ENCODE data around the gene TMEM245. TPM values are rescaled to one million over a fixed set of nuclear protein-coding genes. Genes with fewer than 3 reads are reported as not detected.

Gene TMEM245
- total RNA-seq, 4 donors from 2014 or later: 222 to 549 (median 318) TPM

DNA sequence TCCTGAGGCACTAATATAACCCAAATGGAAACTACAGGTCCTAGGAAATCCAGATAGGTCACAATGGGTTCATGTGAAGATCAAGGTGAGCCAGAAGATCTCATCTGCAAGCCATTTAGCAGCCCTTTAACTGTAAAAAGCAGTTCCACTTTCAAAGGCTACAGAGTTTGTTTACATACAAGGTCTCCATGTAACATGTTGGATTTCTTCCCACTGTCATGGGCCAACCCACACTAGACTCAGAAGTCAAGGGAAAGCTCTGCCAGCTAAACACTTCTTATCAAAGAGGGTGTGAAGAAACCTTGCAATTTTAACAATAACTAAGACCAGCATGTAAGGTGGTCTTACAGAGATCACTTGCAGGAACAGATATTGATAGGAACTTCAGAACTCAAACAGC is 102.7 kb downstream of the TMEM245 start:
- H3K27me3 ChIP-seq: no peaks in the 10 kb centered on the region
- peak overlapping the region; percentile 56 to 99 (median 72) for H3K27ac ChIP-seq
- peaks cover 41 to 46% of the 10 kb centered on the region in 2 donors for H3K4me1 ChIP-seq
- intact Hi-C loops (cut with DNase I): no loop called here
- DNase-seq: peak in 1 of 2 donors; percentile 19
- peak in 1 of 2 donors; percentile 4 for TF ChIP-seq POLR2A (IDR thresholded peaks at IDR 0.05)
- TF ChIP-seq, protein P1, sequence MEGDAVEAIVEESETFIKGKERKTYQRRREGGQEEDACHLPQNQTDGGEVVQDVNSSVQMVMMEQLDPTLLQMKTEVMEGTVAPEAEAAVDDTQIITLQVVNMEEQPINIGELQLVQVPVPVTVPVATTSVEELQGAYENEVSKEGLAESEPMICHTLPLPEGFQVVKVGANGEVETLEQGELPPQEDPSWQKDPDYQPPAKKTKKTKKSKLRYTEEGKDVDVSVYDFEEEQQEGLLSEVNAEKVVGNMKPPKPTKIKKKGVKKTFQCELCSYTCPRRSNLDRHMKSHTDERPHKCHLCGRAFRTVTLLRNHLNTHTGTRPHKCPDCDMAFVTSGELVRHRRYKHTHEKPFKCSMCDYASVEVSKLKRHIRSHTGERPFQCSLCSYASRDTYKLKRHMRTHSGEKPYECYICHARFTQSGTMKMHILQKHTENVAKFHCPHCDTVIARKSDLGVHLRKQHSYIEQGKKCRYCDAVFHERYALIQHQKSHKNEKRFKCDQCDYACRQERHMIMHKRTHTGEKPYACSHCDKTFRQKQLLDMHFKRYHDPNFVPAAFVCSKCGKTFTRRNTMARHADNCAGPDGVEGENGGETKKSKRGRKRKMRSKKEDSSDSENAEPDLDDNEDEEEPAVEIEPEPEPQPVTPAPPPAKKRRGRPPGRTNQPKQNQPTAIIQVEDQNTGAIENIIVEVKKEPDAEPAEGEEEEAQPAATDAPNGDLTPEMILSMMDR (IDR thresholded peaks at IDR 0.05): no peak
- H3K36me3 ChIP-seq: peaks cover 0 to 7% of the 10 kb centered on the region in 2 donors
- H3K4me3 ChIP-seq (replicated peaks in 1 of 3): no peak overlapping the region
- H3K9me3 ChIP-seq: no peaks in the 10 kb centered on the region

GRCh38 chr9:109016132-109016531 is 103.6 kb downstream of the TMEM245 start:
- peak overlapping the region; percentile 56 to 99 (median 72) for H3K27ac ChIP-seq
- intact Hi-C loops (cut with DNase I): no loop called here
- no peak for DNase-seq
- H3K4me3 ChIP-seq (replicated peaks in 1 of 3): no peak overlapping the region
- H3K4me1 ChIP-seq: peaks cover 50 to 51% of the 10 kb centered on the region in 2 donors
- H3K36me3 ChIP-seq: peaks cover 0 to 7% of the 10 kb centered on the region in 2 donors
- H3K9me3 ChIP-seq: no peaks in the 10 kb centered on the region
- 33 to 43% methylated on average over 1 of the region's 1 CpG for WGBS, 2 donors
- TF ChIP-seq POLR2A (IDR thresholded peaks at IDR 0.05): no peak
- TF ChIP-seq, protein P1 (IDR thresholded peaks at IDR 0.05): no peak
- H3K27me3 ChIP-seq: no peaks in the 10 kb centered on the region

- 80 to 81% methylated on average over 7 of the region's 7 CpGs for WGBS, 2 donors
- Histone ChIP-seq H3K27me3 (no peaks in the 10 kb centered on the region), H3K4me1 (peaks cover 60 to 64% of the 10 kb centered on the region in 2 donors), H3K4me3 (replicated peaks in 1 of 3) (no peak overlapping the region), H3K27ac (peak overlapping the region; percentile 95 to 99 (median 99)), H3K9me3 (no peaks in the 10 kb centered on the region), H3K36me3 (peaks cover 0 to 2% of the 10 kb centered on the region in 2 donors)
- TF ChIP-seq, protein P1 (IDR thresholded peaks at IDR 0.05): no peak
- TF ChIP-seq POLR2A (IDR thresholded peaks at IDR 0.05): peak in 1 of 2 donors; percentile 23
- intact Hi-C loops (cut with DNase I): no loop called here
- DNase-seq: no peak
Measured at GRCh38 chr9:109014608-109015280, 105.0 kb downstream of the TMEM245 start.

DNA sequence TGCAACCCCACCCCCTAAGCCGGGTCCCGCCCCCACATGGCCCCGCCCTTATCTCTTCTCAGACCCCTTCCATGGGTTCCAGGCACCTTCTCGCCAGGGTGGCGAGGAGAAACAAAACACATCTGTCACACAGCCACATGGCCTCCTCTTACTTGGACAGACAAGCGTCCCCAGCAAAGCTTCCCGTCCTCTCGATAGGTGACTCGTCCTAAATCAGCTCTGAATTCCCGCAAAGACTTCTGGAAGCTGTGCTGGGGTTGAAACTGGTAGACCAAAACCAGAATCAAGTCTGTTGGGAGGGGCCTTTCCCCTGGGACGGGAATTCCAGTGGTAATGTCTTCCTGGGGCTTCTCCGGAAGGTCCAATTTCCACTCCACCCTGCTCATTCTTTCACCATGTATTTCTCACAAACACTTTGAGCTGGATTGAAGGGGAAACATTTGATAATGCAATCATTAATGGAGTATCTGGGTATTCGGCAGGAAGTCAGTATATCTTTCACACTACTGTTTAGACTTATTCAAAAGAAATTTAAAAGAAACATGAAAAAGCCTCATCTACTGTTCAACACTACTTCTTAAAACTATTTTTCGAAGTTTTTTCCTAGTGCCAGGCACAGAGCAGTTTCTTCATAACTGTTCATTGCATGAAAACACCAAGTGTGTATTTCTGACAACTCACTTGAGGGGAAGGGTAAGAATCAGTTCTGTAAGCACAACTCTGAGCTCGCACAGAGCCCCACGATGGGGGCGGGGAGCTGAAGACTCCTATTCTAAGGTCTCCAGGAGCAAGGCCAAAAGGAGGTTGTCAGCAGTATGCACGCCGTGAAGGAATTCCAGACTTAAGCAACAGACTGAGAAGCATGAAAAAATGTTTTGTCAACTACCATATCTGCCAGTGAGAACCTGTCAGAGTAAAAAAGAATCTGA is 105.8 kb downstream of the TMEM245 start:
- 11 to 16% methylated on average over 14 to 17 of the region's 19 CpGs for WGBS, 2 donors
- H3K9me3 ChIP-seq: no peaks in the 10 kb centered on the region
- H3K27ac ChIP-seq: peak overlapping the region; percentile 95 to 99 (median 99)
- H3K27me3 ChIP-seq: no peaks in the 10 kb centered on the region
- intact Hi-C loops (cut with DNase I): no loop called here
- TF ChIP-seq POLR2A (IDR thresholded peaks at IDR 0.05): no peak
- TF ChIP-seq, protein P1 (IDR thresholded peaks at IDR 0.05): no peak
- H3K36me3 ChIP-seq: no peaks in the 10 kb centered on the region
- peak; percentile 73 to 79 for DNase-seq
- H3K4me3 ChIP-seq (replicated peaks in 1 of 3): peak overlapping the region in 1 of 3 donors; percentile 93
- H3K4me1 ChIP-seq: peaks cover 61 to 65% of the 10 kb centered on the region in 2 donors
